GM18508 (cell line): ENCODE data around the gene SHTN1.

Experiments used
- ATAC-seq: cut with Tn5 transposase; IDR thresholded peaks from one replicate; pipeline ENCODE4 v1.9.1; 2021; ENCODE audit warnings: moderate number of reproducible peaks; ENCODE audit not compliant: insufficient read depth, unreplicated experiment

SHTN1 gene

DNA sequence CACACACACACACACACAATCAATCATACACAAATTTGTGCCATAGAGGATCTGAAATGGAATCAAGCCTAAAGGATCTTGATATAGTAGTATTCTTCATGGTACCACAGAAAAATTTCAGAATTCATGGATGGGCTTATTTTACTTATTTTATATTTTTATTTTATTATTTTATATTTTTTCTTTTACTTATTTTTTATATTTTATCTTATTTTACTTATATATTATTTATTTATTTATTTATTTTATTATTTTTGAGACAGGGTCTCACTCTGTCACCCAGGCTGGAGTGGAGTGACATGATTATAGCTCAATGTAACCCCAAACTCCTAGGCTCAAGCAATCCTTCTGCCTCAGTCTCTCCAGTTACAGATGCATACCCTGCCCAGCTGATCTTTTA, 16.7 kb downstream of the SHTN1 start:
- no peak for ATAC-seq

DNA sequence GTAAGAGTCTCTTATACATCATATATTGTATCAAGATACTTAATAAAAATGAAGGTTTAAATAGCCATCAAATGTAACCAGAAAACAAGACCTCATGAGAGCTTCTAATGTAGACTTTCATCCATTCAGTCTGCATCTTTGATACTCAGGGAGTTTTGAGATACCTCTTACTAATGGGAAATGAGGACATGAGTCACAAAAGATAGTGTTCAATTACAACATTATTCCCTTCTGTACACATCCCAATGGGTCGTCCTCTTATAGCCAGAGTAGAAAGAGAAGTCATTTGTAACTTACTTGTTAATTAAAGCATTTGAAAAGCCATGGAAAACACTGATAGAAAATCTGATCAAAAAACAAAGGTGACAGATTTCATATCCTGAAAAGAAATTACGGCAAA, 19.4 kb downstream of the SHTN1 start:
- no peak for ATAC-seq

DNA sequence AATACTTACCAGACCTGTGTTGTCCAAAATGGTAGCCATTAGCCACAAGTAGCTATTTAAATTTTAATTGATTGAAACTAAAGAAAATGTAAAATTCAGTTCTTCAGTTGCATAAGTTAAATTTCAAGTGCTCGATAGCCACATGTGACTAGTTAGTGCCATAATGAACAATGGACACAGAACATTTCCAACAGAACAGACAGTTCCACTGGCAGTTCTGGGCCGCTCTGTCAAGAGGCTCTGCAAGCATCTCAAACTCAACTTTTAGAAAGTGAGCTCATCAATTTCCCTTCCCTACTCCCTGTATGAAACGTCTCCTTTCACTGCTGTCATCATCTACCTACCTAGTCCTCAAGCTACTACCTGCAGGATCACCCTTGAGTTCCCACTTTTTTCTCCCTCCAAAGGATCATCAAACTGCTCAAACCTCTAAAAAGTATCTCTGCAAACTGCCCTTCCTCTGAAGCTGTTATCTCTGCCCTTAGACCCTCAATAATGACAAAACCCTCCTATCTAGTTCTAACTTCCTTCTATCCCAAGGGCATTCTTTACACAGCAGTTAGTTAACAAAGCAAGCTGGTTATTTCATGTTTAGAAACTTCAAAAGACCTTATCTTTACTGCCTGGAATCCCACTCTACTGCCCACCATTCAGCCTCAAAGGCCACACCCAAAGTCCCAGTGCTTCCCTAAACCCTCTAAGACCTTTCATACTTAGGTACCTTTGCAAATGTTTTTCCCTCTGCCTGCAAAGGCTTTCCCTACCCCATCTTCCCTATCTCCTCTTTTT, 20.6 kb downstream of the SHTN1 start:
- no peak for ATAC-seq

DNA sequence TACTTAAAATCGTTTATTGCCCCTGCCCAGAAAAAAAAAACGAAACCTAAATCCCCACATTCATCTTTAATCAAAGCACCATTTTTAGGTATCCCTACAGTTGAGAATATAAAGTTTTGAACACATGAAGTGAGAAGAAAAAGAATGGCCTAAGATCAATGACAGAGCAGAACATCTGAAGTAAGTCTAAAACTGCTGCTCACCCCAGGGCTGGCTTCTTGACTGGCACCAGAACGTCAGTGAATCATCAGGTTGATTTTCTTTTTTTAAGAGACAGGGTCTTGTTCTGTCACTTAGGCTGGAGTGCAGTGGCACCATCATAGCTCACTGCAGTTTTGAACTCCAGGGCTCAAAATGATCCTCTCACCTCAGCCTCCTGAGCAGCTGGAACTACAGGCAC, 24.9 kb downstream of the SHTN1 start:
- ATAC-seq, result no peak

DNA sequence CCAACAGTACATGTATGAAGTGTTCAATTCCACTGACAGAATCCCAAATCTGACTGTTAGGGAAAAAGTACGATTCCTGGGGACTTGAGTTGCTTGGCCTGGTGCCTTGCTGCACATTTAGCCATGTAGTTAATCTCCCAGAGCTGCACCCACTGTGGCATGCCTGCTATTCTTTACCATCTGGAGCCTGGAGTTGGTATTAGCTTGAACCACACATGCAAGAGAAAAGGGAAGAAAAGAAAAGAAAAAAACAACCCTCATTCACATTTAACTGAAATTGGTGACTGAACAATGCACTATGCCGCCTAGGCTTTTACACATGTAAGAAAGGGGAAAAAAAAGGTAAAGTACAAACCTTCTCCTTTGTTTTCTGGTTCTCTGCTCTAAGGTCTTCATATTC, 26.1 kb downstream of the SHTN1 start:
- no peak for ATAC-seq

DNA sequence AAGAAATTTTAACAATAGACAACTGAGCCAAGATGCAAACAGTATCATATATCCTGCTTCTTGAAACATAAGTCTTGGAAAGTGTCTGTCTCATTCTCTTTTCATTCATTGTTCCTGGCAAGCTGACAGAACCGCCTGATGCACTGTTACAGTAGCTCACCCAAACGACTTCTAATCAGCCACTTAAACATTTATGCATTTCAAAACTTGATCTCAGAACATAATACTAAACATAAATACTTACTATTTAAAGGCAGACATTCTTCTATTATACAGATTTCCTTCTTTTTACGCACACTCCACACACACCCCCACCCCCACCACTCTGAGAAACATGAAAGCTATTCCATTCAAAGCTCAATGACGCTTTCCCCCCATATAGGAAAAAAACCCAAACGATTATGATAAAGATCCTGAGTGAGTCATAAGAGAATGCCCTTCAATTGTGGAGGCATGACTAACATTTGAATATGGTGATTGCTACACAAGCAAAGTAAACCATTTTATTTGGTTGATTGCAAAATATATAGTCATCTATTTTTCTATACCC, 30.5 kb downstream of the SHTN1 start:
- no peak for ATAC-seq

DNA sequence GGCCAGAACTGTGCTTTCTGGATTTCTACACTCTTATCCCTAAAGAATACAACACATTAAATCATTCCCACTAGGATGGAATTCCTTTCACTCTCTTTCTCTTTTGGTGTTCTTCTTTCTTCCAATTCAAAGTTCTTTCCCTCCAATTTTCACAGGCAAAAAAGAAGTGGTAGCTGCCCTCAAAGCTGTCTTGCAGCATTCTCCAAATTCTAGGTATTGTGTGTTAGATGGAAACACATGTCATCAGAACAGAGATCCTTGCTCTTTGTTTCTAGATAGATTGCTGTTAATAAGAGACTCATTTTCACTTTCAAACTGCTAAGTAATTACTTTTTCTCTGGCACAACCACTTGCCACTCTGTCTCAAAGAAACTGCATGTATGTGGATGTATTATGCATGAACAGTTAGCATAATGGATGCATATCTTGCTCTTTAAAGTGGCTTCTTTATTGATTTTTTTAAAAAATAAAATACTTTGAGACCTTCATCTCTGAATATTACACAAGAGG, 31.0 kb downstream of the SHTN1 start:
- no peak for ATAC-seq

DNA sequence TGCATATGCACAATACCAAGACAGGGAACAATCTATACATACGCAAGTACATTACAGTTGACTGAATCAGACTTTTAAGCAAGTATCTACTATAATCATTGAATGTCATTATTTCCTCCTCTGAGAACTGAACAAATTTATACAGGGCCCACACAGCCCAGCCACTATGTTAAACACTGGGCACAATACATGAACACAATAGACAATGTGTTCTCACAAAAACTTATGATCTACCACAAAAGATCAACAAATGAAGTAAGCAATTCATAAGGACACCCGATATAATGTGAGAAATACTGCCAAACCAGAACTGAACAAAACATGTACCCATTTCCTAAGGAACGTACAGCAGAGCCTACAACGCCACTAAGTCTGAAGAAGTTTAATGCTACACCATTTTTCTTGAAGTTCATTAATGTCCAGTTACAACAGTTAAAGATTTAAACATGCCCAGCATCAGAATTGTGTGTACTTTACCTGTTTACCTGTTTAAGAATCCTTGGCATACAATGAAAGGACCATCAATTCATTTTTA, 31.5 kb downstream of the SHTN1 start:
- ATAC-seq, result no peak

DNA sequence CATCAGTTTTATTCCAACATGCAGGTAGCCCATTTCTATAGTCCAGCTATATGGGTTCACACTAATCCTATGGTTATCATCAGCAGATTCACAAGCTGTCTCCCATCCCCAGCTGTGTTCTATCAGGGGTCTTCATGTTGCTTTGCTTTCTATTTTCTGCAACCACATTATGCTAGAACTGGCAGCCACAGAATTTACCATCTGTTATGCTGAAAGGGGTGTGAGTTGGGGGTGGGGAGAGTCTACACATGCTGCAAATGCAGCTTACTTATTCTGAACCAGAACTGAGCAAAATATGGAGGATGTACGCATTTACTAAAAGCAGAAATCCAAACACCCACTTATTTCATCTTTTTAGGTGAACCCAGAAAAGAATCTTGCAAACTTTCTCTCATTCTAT, 32.9 kb downstream of the SHTN1 start:
- ATAC-seq, result no peak

DNA sequence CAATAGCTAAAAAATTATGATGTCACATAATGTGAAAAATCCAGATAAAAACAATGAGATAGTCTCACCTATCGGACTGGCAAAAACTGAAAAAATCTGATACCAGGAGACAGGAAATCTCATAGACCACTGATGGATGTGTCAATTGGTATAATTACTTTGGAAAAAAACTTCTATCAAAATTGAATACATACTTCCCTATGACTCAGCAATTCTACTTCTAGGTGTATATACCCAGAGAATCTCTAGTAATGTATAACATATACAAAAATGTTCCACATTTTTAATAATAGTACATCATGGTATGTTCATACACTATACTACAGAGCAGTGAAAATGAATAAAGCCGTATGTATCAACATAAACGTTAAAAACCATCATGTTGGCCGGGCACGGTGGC, 34.9 kb downstream of the SHTN1 start:
- ATAC-seq, result no peak

DNA sequence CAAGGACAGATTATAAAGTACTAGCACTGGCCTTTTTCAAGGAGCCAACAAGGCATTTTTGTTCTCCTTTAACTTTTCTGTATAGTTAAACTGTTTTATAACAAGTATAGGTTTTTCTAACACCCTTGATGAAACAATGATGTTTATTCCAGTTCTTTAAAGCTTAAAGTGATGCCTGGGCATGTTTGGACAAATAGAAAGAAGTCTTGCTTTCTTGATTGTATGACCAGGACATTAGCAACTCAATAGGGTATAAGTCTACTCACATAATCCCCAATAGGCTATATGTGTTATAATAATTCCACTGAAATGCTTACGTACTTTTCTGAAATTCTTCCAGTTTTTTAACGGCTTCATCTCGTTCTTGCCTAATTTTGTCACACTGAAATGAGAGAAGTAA, 36.7 kb downstream of the SHTN1 start:
- no peak for ATAC-seq

DNA sequence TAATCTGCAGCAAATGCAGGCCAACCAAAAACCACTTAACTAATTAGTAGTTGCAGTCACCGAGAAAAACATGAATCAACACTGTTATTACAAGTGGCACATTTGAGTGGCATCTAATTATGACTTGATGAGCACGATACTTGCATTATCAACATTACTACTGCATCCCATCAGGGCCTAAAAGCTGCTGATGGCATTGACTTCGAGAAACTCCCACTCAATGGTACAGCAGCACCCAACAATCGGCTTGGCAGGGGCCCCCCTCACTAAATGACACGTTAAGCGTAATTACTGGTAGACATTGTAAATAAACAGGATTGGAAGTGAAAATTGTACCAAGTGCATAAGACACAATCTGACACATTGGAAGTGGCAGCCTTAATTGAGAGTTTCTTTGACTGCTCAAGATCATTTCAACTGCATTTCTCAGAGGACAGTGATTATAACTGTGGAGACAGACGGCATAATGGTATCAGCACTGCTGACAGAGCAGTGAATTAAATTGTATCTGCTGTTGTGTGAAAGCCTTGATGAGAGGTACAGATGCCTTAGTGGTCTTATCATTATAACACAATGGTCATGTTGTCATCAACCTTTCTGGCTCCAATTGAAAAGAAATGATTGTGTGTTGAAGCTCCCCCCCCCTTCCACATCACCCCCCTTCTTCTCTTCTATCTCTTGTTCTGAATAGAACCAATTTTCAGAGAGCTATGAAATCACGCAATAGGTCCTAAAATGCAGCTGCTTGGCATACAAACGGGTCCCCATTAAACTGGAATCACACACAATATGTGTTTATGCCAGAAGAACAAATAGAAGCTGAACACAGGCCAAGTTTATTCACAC, 43.4 kb downstream of the SHTN1 start:
- no peak for ATAC-seq

DNA sequence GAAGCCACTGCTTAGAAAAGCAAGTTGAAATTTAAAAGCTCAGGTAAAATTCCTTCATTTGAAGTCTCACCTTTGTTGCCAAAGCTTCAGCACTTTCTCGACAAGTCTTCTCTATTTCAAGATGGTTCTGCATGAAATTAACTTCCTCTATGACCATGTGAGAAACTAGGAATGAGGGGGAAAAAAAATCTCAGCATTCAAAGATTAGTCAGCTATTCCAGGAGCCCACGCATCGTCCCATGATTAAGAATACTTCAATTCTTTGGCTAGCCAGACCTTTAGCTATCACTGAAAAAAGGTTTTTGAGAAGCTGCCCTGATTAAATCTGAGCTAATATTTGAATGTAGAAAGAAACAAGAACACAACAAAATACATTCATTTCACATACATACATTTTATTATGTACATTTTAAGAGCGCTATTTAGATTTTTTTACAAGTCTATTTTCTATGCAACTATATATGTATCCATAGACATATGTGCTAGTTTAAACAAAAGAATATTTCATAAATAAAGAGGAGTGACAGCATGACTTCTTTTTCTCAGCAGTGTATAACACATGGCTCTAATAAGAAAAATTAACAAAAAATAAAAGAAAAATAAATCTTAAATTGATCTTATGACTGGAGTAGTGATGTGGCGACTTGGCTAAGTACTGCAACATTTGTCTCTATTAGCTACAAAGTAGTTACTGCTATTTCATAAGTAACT, 44.8 kb downstream of the SHTN1 start:
- ATAC-seq, result no peak

DNA sequence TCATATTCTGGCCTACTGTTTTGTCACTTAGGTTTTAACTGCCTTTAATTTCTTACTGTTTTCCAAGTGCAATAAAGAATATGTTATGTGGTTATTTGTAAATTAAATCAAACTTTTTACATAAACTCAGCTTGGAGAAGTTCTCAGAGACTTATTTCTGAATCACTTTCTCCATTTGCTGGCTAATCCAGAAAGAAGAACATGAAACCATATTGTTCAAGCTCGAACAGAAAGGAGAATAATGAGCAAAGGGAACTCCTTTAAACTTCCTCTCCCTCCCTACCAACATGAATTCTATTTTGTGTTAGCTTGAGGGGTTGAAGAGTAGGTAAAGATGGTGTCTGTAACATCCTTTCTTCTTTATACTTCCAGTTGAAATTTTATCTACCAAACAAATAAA, 52.3 kb downstream of the SHTN1 start:
- ATAC-seq, result no peak

DNA sequence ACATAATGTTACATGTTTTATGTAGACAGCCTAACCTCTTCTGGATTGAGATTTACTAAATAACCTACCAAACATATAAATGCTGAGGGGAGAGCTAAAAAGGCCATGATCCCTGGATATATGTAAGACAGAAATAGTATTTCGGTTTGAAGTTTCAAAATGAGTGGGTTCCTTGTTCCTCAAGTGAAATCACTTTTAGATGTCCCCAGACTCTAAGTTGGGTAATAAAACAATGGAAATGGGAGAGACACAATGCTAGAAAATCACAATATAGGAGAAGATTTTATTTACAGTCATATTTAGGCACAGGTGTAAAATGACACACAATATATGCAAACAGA, 56.5 kb downstream of the SHTN1 start:
- ATAC-seq, result no peak

DNA sequence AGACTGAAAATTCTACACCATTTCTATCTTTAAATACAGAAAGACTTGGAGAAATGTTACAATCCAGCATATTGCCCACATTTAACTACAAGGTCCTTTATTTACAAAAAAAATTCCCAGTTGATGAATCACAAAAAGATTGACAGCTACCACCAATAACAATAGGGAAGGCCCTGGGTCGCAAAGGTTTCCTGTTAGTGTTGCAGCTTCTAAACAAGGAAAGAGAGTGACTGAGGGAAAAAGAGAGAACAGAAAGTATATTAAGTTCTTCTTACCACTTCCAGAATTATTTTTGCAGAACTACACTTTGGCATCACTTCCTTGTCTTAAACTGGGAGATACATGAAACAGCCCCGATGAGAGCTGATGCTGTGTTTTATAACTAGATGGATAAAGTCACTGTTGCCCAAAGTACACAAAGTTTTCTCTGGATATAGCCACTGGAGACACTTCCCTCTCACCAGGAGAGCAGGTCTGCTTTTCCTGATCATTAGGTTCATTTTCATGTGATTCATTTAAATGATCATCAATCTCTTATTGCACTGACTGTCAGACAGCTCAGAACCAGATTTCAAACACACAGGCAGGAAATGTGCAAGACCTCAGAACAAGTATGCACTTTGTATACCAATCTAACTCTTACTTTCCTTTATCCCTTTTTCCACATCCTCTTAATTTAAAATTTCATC, 57.0 kb downstream of the SHTN1 start:
- no peak for ATAC-seq

DNA sequence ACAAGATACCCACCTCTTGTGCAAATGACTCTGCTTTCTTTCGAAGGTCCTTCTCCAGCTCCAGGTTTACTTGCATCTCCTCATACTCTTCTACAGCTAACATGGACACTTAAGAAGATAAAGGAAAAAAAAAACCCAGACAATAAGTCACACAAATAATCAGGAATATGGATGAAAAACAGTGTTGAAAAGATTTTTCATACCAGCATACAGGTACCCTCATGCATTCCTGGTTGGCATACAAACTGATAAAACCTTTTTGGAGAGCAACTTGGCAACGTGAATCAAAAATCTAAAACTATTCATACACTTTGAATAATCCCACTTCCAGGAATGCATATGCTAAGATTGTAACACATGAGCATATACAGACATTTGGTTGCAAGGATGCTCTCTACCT, 60.1 kb downstream of the SHTN1 start:
- ATAC-seq, result no peak

DNA sequence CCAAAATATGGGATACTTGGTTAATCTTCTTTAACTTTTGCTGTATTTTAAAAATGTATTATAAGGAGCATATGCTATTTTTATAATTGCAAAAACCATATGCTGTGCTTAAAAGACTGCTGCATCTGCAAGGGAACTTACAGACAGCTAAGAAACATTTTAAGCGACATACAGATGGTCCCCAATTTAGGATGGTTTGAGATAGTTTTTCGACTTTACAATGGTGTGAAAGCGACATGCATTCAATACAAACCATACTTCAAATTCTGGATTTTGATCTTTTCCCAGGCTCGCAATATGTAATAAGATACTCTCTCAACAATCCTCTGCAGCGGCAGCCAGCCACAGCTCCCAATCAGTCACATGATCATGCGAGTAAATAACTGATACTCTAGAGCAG, 73.2 kb downstream of the SHTN1 start:
- no peak for ATAC-seq

DNA sequence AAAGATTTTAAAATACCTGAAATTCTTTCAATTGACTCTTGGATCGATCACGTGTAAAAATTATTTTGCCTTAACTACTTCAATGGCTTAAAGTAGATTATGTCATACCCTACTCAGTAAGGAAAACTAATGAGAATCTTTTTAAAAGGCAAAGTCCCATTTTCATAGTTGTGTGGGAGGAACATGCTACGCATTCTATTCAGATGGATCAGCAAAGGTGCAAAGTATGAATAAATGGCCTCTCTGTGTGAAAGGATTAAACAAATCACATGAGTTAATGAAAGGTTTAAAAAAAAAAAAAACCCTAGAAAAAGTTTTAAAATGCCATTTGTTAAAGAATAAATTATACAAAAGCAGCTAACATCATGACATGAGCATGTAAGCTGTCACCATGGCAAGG, 78.6 kb downstream of the SHTN1 start:
- no peak for ATAC-seq

DNA sequence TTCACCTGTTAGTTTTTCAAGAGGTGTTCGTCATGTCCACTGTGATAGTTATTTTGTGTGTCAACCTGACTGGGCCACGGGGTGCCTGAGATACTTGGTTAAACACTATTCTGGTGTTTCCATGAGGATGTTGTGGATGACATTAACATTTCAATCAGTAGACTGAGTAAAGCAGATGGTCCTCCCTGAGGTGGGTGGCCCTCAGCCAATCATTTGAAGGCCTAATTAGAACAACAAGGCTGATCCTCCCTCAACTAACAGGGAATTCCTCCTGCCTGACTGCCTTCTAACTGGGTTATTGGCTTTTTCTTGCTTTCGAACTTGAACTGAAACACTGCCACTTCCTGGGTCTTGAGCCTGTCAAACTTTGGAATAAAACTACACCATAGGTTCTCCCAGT, 79.9 kb downstream of the SHTN1 start:
- no peak for ATAC-seq
